Activated naive CD4-positive, alpha-beta T cell treated with anti-CD3 and anti-CD28 coated beads, Interleukin-2, amount 50 U/mL, for 72 hours (primary cell): Measurements from ENCODE around the gene ZNF12. TPM values are rescaled to one million over a fixed set of nuclear protein-coding genes. Genes with fewer than 3 reads are reported as not detected.

ENCODE experiments used
- ATAC-seq, 2 donors: fragments of 150-1000 bp; cut with Tn5 transposase; 2 replicates each; pipeline ENCODE4 v1.10.0; 2021; ENCODE audit warnings: mild to moderate bottlenecking in 2 of 2, moderate library complexity in 2 of 2
- DNase-seq, 2 donors: peaks; one replicate each; pipeline ENCODE4 v3.0.0; 2021 to 2022; ENCODE audit warnings: low spot score in 2 of 2
- H3K27ac Mint-ChIP-seq, 2 donors: one replicate each; pipeline ENCODE4 v1.8.0; 2022; ENCODE audit warnings: mild to moderate bottlenecking in 2 of 2, mixed read lengths in 2 of 2
- H3K36me3 Mint-ChIP-seq, 2 donors: one replicate each; pipeline ENCODE4 v1.8.0; 2022; ENCODE audit warnings: mixed read lengths in 2 of 2
- H3K9me3 Mint-ChIP-seq, 2 donors: one replicate each; pipeline ENCODE4 v1.8.0; 2022; ENCODE audit warnings: mixed read lengths in 2 of 2
- total RNA-seq, 2 donors: library from RNA; stranded (reverse); gene quantifications; one replicate each; pipeline ENCODE4 v1.2.3, GENCODE V29; 2022

The ZNF12 gene
- total RNA-seq, 2 donors from 2014 or later, result 11.4 to 25.1 TPM

DNA sequence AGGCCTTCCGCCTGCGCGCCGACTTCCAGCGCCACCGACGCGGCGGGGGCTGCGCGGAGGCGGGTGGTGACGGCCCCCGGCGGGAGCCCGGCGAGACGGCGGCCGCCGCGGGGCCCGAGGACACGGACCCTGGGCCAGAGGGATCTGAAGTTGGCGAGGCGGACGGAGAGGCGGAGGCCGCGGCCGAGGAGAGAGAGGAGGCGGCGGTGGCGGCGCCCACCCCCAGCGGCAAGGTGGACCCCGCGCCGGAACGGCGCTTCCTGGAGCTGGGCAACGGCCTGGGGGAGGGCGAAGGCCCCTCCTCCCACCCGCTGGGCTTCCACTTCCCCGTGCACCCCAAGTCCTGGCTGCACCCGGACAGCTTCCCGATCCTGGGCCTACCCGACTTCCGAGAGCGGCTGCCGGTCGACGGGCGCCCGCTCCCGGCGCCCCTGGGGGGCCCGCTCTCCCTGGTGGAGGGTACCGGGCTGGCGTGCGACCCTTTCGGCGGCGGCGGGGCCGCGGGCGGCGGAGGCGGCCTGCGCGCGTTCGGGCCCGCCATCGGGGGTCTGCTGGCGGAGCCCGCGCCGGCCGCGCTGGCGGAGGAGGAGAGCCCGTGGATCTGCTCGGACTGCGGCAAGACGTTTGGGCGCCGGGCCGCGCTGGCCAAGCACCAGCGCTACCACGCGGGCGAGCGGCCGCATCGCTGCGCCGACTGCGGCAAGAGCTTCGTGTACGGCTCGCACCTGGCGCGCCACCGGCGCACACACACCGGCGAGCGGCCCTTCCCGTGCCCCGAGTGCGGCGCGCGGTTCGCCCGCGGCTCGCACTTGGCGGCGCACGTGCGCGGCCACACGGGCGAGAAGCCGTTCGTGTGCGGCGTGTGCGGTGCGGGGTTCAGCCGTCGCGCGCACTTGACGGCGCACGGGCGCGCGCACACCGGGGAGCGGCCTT, 53.4 kb downstream of the ZNF12 start:
- DNase-seq (no peak), ATAC-seq (no peak)
- H3K9me3 Mint-ChIP-seq, result peaks cover 0 to 5% of the 10 kb centered on the region in 2 donors
- peaks cover 16 to 31% of the 10 kb centered on the region in 2 donors for H3K36me3 Mint-ChIP-seq
- H3K27ac Mint-ChIP-seq, result no peak overlapping the region

GRCh38 chr7:6652446-6653011, 54.2 kb downstream of the ZNF12 start:
- ATAC-seq (no peak), DNase-seq (peak in 1 of 2 donors; percentile 53)
- Mint-ChIP-seq H3K27ac (no peak overlapping the region), H3K9me3 (peaks cover 0 to 5% of the 10 kb centered on the region in 2 donors), H3K36me3 (peaks cover 16 to 33% of the 10 kb centered on the region in 2 donors)

- H3K27ac Mint-ChIP-seq, result no peak overlapping the region
- H3K9me3 Mint-ChIP-seq, result peaks cover 0 to 5% of the 10 kb centered on the region in 2 donors
- ATAC-seq, result no peak
- peaks cover 16 to 39% of the 10 kb centered on the region in 2 donors for H3K36me3 Mint-ChIP-seq
- DNase-seq, result peak in 1 of 2 donors; percentile 49
Measured at GRCh38 chr7:6651851-6652445, 54.8 kb downstream of the ZNF12 start.

DNA sequence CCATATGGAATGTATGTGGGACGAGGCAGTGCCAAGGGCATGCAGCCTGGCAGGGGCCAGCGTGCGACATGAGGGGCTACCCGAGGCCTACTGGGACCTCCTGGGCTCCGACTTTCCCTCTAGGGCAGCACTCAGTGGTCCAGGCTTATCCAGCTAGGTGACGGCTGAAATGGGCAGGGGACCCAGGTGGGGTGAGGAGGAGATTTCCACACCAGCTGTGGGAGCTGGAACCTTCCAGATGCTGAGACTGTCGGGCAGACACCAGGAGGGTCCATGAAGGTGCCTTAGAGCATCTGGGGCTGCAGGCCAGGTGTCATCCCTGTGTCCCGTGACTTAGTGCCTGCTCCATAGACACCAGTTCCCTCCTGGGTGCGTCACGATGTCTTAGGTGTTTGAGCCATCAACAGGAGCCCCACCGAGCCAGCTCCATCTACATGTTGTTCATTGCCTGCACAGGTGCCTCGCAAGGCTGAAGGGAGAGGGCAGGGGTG, 56.2 kb downstream of the ZNF12 start:
- no peak for ATAC-seq
- Mint-ChIP-seq H3K36me3 (peaks cover 16 to 45% of the 10 kb centered on the region in 2 donors), H3K9me3 (peaks cover 0 to 5% of the 10 kb centered on the region in 2 donors), H3K27ac (no peak overlapping the region)
- DNase-seq, result peak in 1 of 2 donors; percentile 28

DNA sequence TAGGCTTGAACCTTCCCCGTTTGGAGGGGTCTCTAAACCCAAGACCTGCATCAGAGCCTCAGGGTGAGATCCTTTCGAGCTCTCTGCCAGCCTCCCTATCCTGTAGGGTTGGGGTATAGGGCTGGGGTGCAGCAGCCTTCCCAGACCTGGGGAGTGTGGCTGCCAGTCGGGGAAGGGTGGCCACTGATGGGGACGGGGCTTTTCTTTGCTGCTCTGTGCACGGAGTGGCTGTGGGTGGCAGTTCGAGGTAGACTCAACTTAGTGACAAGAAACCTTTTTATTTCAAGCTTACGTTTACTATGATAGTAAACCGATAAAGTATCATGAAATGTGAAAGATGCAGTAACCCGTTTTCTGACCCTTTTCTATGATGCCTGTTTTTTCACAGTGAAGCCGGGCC, 56.7 kb downstream of the ZNF12 start:
- no peak for DNase-seq
- peaks cover 0 to 5% of the 10 kb centered on the region in 2 donors for H3K9me3 Mint-ChIP-seq
- peaks cover 16 to 40% of the 10 kb centered on the region in 2 donors for H3K36me3 Mint-ChIP-seq
- ATAC-seq, result no peak
- H3K27ac Mint-ChIP-seq, result no peak overlapping the region

- H3K36me3 Mint-ChIP-seq, result peaks cover 12 to 35% of the 10 kb centered on the region in 2 donors
- H3K27ac Mint-ChIP-seq, result no peak overlapping the region
- DNase-seq (no peak), ATAC-seq (no peak)
- H3K9me3 Mint-ChIP-seq, result peaks cover 0 to 5% of the 10 kb centered on the region in 2 donors
Measured at GRCh38 chr7:6649241-6649961, 57.3 kb downstream of the ZNF12 start.

- DNase-seq (no peak), ATAC-seq (no peak)
- Mint-ChIP-seq H3K27ac (no peak overlapping the region), H3K36me3 (peaks cover 12 to 35% of the 10 kb centered on the region in 2 donors), H3K9me3 (peaks cover 0 to 5% of the 10 kb centered on the region in 2 donors)
Measured at GRCh38 chr7:6648815-6649104, 58.0 kb downstream of the ZNF12 start.

- Mint-ChIP-seq H3K36me3 (peaks cover 12 to 35% of the 10 kb centered on the region in 2 donors), H3K27ac (no peak overlapping the region), H3K9me3 (peaks cover 0 to 5% of the 10 kb centered on the region in 2 donors)
Measured at GRCh38 chr7:6648066-6648814, 58.5 kb downstream of the ZNF12 start.

DNA sequence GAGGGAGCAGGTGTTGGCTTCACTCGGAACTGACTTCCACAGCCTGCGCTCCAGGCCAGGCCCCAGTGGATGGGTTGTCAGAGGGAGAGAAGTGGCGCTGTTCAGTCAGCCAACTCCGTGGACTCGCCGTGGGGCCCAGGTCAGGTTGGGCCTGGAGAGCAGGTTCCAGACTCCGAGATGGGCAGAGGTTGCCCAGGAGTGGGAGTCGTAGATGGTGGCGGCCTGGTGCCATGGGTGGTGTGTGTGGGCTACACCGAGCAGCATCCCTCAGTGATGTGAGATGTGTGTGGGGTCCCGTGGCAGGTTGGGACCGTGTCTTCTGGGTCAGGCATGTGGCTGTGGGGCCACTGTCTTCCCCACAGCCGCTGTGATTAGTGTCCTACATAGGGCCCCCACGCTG, 59.2 kb downstream of the ZNF12 start:
- Mint-ChIP-seq H3K36me3 (peaks cover 12 to 35% of the 10 kb centered on the region in 2 donors), H3K9me3 (peaks cover 0 to 5% of the 10 kb centered on the region in 2 donors), H3K27ac (peak overlapping the region in 1 of 2 donors; percentile 68)
- ATAC-seq (no peak), DNase-seq (no peak)

More at GRCh38 chr7:6648066-6648814, 58.5 kb downstream of the ZNF12 start:
- DNase-seq (no peak), ATAC-seq (no peak)

GRCh38 chr7:6647080-6647479, 59.7 kb downstream of the ZNF12 start:
- DNase-seq (no peak), ATAC-seq (no peak)
- Mint-ChIP-seq H3K36me3 (peaks cover 12 to 35% of the 10 kb centered on the region in 2 donors), H3K9me3 (peaks cover 0 to 5% of the 10 kb centered on the region in 2 donors), H3K27ac (peak overlapping the region; percentile 47 to 68)

- DNase-seq (no peak), ATAC-seq (no peak)
- peak overlapping the region; percentile 47 to 68 for H3K27ac Mint-ChIP-seq
- H3K36me3 Mint-ChIP-seq, result peaks cover 12 to 34% of the 10 kb centered on the region in 2 donors
- peaks cover 0 to 5% of the 10 kb centered on the region in 2 donors for H3K9me3 Mint-ChIP-seq
Measured at GRCh38 chr7:6646465-6646864, 60.3 kb downstream of the ZNF12 start.

GRCh38 chr7:6644728-6645127, 62.0 kb downstream of the ZNF12 start:
- DNase-seq (no peak), ATAC-seq (no peak)
- H3K9me3 Mint-ChIP-seq, result no peaks in the 10 kb centered on the region
- peaks cover 6 to 23% of the 10 kb centered on the region in 2 donors for H3K36me3 Mint-ChIP-seq
- H3K27ac Mint-ChIP-seq, result no peak overlapping the region

- H3K27ac Mint-ChIP-seq, result peak overlapping the region in 1 of 2 donors; percentile 41
- H3K36me3 Mint-ChIP-seq, result peaks cover 8 to 27% of the 10 kb centered on the region in 2 donors
- ATAC-seq (no peak), DNase-seq (no peak)
- no peaks in the 10 kb centered on the region for H3K9me3 Mint-ChIP-seq
Measured at GRCh38 chr7:6643915-6644625, 62.7 kb downstream of the ZNF12 start.

GRCh38 chr7:6642861-6643640, 63.7 kb downstream of the ZNF12 start:
- Mint-ChIP-seq H3K36me3 (peaks cover 15 to 37% of the 10 kb centered on the region in 2 donors), H3K9me3 (no peaks in the 10 kb centered on the region), H3K27ac (peak overlapping the region; percentile 41 to 79)
- DNase-seq (no peak), ATAC-seq (no peak)
